Smooth muscle cell (in vitro differentiated cells): ENCODE measurements around the gene TMEM63C. TPM values are rescaled to one million over a fixed set of nuclear protein-coding genes. Genes with fewer than 3 reads are reported as not detected.

Experiments used
- DNase-seq: peaks from one replicate; lab custom pipeline; 2025; ENCODE audit not compliant: unreplicated experiment; lab: John Stamatoyannopoulos, UW
- H2AFZ ChIP-seq: fragments of 200-600 bp; sonication (generic); 2 replicates; pipeline ENCODE4 v1.6.0; 2016; ENCODE audit warnings: antibody characterized with exemption, low read depth, mild to moderate bottlenecking
- H3F3A ChIP-seq: fragments of 200-600 bp; sonication (generic); 2 replicates; pipeline ENCODE4 v1.6.0; 2017; ENCODE audit warnings: antibody characterized with exemption, low read depth
- H3K27ac ChIP-seq: fragments of 200-600 bp; sonication (generic); 2 replicates; pipeline ENCODE4 v1.5.1; 2016; ENCODE audit warnings: low read depth, mild to moderate bottlenecking
- H3K27me3 ChIP-seq: fragments of 200-600 bp; sonication (generic); 2 replicates; pipeline ENCODE4 v1.6.1; 2016; ENCODE audit warnings: low read depth, mild to moderate bottlenecking
- H3K36me3 ChIP-seq: fragments of 200-600 bp; sonication (generic); 2 replicates; pipeline ENCODE4 v1.5.1; 2016; ENCODE audit warnings: low read depth
- H3K4me1 ChIP-seq: fragments of 200-600 bp; sonication (generic); 2 replicates; pipeline ENCODE4 v1.5.1; 2016; ENCODE audit warnings: low read depth
- H3K4me2 ChIP-seq: fragments of 200-600 bp; sonication (generic); 2 replicates; pipeline ENCODE4 v1.6.0; 2016; ENCODE audit warnings: mild to moderate bottlenecking
- H3K4me3 ChIP-seq: fragments of 200-600 bp; sonication (generic); 2 replicates; pipeline ENCODE4 v1.5.1; 2016; ENCODE audit warnings: mild to moderate bottlenecking
- H3K79me2 ChIP-seq: fragments of 200-600 bp; sonication (generic); 2 replicates; pipeline ENCODE4 v1.6.0; 2016; ENCODE audit warnings: low read depth, mild to moderate bottlenecking
- H3K9ac ChIP-seq: fragments of 200-600 bp; sonication (generic); 2 replicates; pipeline ENCODE4 v1.6.0; 2016; ENCODE audit warnings: low read depth
- H3K9me3 ChIP-seq: fragments of 200-600 bp; sonication (generic); replicated peaks from 2 replicates; pipeline ENCODE4 v1.5.1; 2016; ENCODE audit warnings: low read depth
- H4K20me1 ChIP-seq: fragments of 200-600 bp; sonication (generic); 2 replicates; pipeline ENCODE4 v1.6.0; 2016; ENCODE audit warnings: low read depth
- WGBS: methylation state at CpG from one replicate; pipeline ENCODE4 v1.1.7; 2016; ENCODE audit warnings: low lambda C conversion rate; 5-methylcytosine and 5-hydroxymethylcytosine counted together
- polyA plus RNA-seq: library from polyadenylated mRNA; unstranded; fragments of >200 nt; fragmentation: Nextera tagmentation; extraction: Ambion mirVana; gene quantifications from 2 replicates; pipeline ENCODE4 v1.2.1, GENCODE V29; 2016
- total RNA-seq: library from RNA; depleted of rRNA; stranded (reverse); fragments of >200 nt; gene quantifications from 2 replicates; pipeline ENCODE4 v1.2.3, GENCODE V29; 2014
- TF ChIP-seq, protein P1 (sequence below): fragments of 200-600 bp; sonication (generic); IDR thresholded peaks from 2 replicates; pipeline ENCODE4 v1.5.1; 2017; ENCODE audit warnings: borderline replicate concordance, mild to moderate bottlenecking, antibody characterized with exemption; ENCODE audit not compliant: insufficient read depth, poor library complexity, severe bottlenecking

TMEM63C gene
- total and polyA plus RNA-seq, 2 experiments from 2014 or later = 4.3 to 7.7 TPM

DNA sequence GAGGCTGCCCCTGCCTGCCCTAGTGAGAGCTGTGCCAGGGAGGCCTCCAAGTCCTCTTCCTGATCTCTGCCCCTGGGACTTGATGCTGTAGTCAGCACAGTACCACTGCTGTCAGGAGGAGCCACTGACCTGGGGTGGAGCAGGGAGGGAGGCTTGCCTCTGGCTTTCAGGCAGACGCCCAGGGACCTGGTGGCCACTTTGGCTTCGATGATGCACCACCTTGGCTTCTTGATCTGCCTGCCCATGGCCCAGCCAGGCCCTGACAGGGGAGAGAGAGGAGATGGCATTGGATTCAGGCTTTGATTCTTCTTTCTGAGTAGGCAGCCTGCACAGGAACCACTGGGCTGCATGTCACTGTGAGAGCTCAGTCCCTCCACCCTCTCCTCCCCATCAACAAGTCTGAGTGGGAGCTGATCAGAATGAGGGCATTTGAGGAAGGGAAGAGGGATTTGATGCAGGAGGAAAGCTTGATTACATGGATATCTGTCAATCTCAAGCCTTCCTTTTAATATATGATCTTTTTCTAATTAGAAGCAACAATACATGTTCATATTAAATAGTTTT is 24.7 kb downstream of the TMEM63C start:
- Histone ChIP-seq H4K20me1 (peaks cover 59% of the 10 kb centered on the region), H3K36me3 (no peaks in the 10 kb centered on the region), H3K4me2 (no peak overlapping the region), H3F3A (no peaks in the 10 kb centered on the region), H3K9me3 (no peaks in the 10 kb centered on the region), H3K79me2 (no peaks in the 10 kb centered on the region), H3K4me3 (no peak overlapping the region), H2AFZ (no peak overlapping the region), H3K27ac (no peak overlapping the region), H3K9ac (no peak overlapping the region), H3K27me3 (no peaks in the 10 kb centered on the region), H3K4me1 (no peaks in the 10 kb centered on the region)
- DNase-seq = no peak
- WGBS = 91% methylated on average over 2 of the region's 2 CpGs
- TF ChIP-seq, protein P1, sequence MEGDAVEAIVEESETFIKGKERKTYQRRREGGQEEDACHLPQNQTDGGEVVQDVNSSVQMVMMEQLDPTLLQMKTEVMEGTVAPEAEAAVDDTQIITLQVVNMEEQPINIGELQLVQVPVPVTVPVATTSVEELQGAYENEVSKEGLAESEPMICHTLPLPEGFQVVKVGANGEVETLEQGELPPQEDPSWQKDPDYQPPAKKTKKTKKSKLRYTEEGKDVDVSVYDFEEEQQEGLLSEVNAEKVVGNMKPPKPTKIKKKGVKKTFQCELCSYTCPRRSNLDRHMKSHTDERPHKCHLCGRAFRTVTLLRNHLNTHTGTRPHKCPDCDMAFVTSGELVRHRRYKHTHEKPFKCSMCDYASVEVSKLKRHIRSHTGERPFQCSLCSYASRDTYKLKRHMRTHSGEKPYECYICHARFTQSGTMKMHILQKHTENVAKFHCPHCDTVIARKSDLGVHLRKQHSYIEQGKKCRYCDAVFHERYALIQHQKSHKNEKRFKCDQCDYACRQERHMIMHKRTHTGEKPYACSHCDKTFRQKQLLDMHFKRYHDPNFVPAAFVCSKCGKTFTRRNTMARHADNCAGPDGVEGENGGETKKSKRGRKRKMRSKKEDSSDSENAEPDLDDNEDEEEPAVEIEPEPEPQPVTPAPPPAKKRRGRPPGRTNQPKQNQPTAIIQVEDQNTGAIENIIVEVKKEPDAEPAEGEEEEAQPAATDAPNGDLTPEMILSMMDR = no peak

DNA sequence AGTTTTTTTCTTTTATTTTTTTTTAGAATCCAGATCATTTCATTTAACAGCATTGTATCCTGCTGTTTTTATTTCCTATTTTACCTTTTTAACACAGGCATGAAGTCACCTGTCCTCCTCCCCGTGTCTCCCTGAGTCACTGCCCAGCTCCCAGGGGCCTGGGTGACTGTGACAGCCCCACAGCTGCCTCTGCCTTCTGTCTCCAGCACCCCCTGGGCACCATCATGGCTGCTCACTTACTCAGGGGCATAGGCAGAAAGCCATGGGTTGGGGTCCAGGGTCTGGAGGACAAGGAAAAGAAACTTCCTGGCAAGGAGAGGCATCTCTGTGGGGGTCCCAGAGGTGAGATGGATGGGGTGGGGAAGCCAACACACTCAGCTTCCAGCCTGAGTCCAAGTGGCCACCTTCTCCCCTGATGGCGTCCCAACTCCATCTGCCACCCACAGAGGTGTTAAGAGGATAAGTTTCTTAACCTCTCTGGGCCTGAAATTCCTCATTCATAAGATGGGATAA is 25.3 kb downstream of the TMEM63C start:
- H3K4me1 ChIP-seq = no peaks in the 10 kb centered on the region
- no peak overlapping the region for H3K4me3 ChIP-seq
- no peaks in the 10 kb centered on the region for H3K36me3 ChIP-seq
- TF ChIP-seq, protein P1 = no peak
- no peak overlapping the region for H3K27ac ChIP-seq
- no peak overlapping the region for H3K4me2 ChIP-seq
- H4K20me1 ChIP-seq = peaks cover 64% of the 10 kb centered on the region
- no peaks in the 10 kb centered on the region for H3F3A ChIP-seq
- H3K79me2 ChIP-seq = no peaks in the 10 kb centered on the region
- H2AFZ ChIP-seq = no peak overlapping the region
- no peak for DNase-seq
- no peaks in the 10 kb centered on the region for H3K27me3 ChIP-seq
- H3K9ac ChIP-seq = no peak overlapping the region
- 65% methylated on average over 2 of the region's 2 CpGs for WGBS
- no peaks in the 10 kb centered on the region for H3K9me3 ChIP-seq

DNA sequence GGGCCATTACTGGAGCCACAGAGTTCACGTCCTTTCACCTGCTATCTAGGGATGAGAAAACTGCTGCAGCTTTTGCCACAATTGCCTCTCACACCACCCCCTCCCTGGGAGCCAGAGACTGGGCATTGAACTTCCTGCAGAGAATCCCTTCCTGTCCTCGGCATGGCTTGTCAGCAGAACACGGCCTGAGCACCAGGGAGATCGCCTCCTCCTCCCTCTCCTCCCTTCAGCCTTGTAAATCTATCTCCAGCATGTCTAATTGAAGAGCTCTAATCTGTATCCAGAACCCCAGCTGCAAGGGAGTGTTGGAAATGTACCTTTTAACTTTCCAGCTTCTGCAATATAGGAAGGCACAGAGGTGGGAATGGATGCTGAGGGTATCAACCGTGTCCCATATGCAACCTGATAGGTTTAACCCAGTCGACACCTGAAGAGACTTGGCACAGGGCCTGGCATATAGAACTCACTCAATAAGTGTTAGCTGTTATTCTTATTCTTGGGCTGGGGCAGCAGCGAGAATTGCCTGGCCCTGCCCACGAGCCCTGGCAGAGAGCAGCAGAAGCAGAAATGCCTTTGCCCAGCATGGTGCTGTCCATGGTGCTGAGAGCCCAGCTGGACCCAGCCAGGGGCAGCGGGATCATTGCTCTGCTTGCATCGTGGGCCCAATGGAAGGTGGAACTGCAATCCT is 26.8 kb downstream of the TMEM63C start:
- Histone ChIP-seq H3K4me2 (no peak overlapping the region), H3K27ac (no peak overlapping the region), H3K36me3 (no peaks in the 10 kb centered on the region), H3F3A (no peaks in the 10 kb centered on the region), H3K4me1 (no peaks in the 10 kb centered on the region), H3K4me3 (no peak overlapping the region), H2AFZ (no peak overlapping the region), H3K79me2 (no peaks in the 10 kb centered on the region), H3K9me3 (no peaks in the 10 kb centered on the region), H4K20me1 (peaks cover 80% of the 10 kb centered on the region), H3K27me3 (no peaks in the 10 kb centered on the region), H3K9ac (no peak overlapping the region)
- peak; percentile 48 for DNase-seq
- TF ChIP-seq, protein P1 = no peak
- 51% methylated on average over 10 of the region's 10 CpGs for WGBS
